ENCODE measurements around the gene ING4. TPM values are rescaled to one million over a fixed set of nuclear protein-coding genes. Genes with fewer than 3 reads are reported as not detected.
A peak's percentile ranks its signal among the peaks of the same experiment; 100 is the strongest.

ING4 gene
- total and polyA plus RNA-seq, 2 of the 13 experiments (the other 11 are each of a cell fraction or from before 2014, with no cell fraction given), result 14.4 to 32.4 TPM

GRCh38 chr12:6613015-6613775 is 49.7 kb downstream of the ING4 start (continued):
- 0 out of 2 replicates have a peak, but pooled peaks have one; percentile 43 for TF ChIP-seq ZNF331 (CRISPR knock-in tag; IDR thresholded peaks at IDR 0.05)
- 0 out of 2 replicates have a peak, but pooled peaks have one; percentile 72 for TF ChIP-seq MYNN (CRISPR knock-in tag; IDR thresholded peaks at IDR 0.05; ENCODE audit: low read depth)
- no peak for TF ChIP-seq ZFAT (CRISPR knock-in tag; conservative IDR thresholded peaks at IDR 0.05)
- 0 out of 2 replicates have a peak, but pooled peaks have one; percentile 11 for TF ChIP-seq TFE3 (CRISPR knock-in tag; IDR thresholded peaks at IDR 0.05)
- no peak for TF ChIP-seq MTA1 (CRISPR knock-in tag; IDR thresholded peaks at IDR 0.05; ENCODE audit: borderline replicate concordance)
- no peak for TF ChIP-seq CHCHD3 (CRISPR knock-in tag; IDR thresholded peaks at IDR 0.05)
- peak; percentile 34; the same call in 1 of the 2 replicates for TF ChIP-seq POLR2G (IDR thresholded peaks at IDR 0.05; ENCODE audit: low read depth, low read length)
- 0 out of 2 replicates have a peak, but pooled peaks have one; percentile 16 for TF ChIP-seq GATAD1 (CRISPR knock-in tag; IDR thresholded peaks at IDR 0.05)
- no peak for TF ChIP-seq SAFB2 (CRISPR knock-in tag; IDR thresholded peaks at IDR 0.05; ENCODE audit: borderline replicate concordance, low read depth)
- no peak for TF ChIP-seq ZNF407 (CRISPR knock-in tag; IDR thresholded peaks at IDR 0.05; ENCODE audit: not compliant biosample characterization)
- peak; percentile 39; the same call in 1 of the 2 replicates for TF ChIP-seq GATAD2A (CRISPR knock-in tag; IDR thresholded peaks at IDR 0.05)
- peak; percentile 64 for TF ChIP-seq ZSCAN25 (CRISPR knock-in tag; IDR thresholded peaks at IDR 0.05)
- TF ChIP-seq ZFY (CRISPR knock-in tag; IDR thresholded peaks at IDR 0.05), result 0 out of 2 replicates have a peak, but pooled peaks have one; percentile 24
